HepG2 (cell line): ENCODE results near the gene ACTN4. TPM values are rescaled to one million over a fixed set of nuclear protein-coding genes. Genes with fewer than 3 reads are reported as not detected.
A peak's percentile ranks its signal among the peaks of the same experiment; 100 is the strongest.

ENCODE experiments used
- ARNT2 ChIP-seq: sonication (generic); formaldehyde crosslinking; IDR thresholded peaks from 2 replicates; pipeline ENCODE4 v1.8.0; 2022; ENCODE audit warnings: mild to moderate bottlenecking, low read depth, missing genetic modification reagents, moderate library complexity
- ATAD3A ChIP-seq: sonication (generic); formaldehyde crosslinking; IDR thresholded peaks from 2 replicates; pipeline ENCODE4 v1.4.0; 2020; ENCODE audit warnings: missing genetic modification reagents
- CBFB ChIP-seq: sonication (generic); formaldehyde crosslinking; IDR thresholded peaks from 2 replicates; pipeline ENCODE4 v1.4.0; 2020; ENCODE audit warnings: missing genetic modification reagents
- ETS1 ChIP-seq: sonication (generic); formaldehyde crosslinking; IDR thresholded peaks from 2 replicates; pipeline ENCODE4 v1.4.0; 2020; ENCODE audit warnings: missing genetic modification reagents
- KDM5A ChIP-seq: fragments of 200-600 bp; sonication (generic); IDR thresholded peaks from 2 replicates; pipeline ENCODE4 v1.7.0; 2018; ENCODE audit warnings: antibody characterized with exemption, mild to moderate bottlenecking, low read length, borderline replicate concordance
- KLF6 ChIP-seq: IDR thresholded peaks from 2 replicates; pipeline ENCODE4 v1.8.0; 2016; ENCODE audit warnings: missing biosample characterization, missing genetic modification reagents
- MED13 ChIP-seq: sonication (generic); formaldehyde crosslinking; IDR thresholded peaks from 2 replicates; pipeline ENCODE4 v1.5.0; 2020; ENCODE audit warnings: missing genetic modification reagents
- MIXL1 ChIP-seq: IDR thresholded peaks from 2 replicates; pipeline ENCODE4 v1.6.1; 2016
- MTA1 ChIP-seq: sonication (generic); formaldehyde crosslinking; IDR thresholded peaks from 2 replicates; pipeline ENCODE4 v1.4.0; 2020; ENCODE audit warnings: missing genetic modification reagents, mild to moderate bottlenecking, borderline replicate concordance
- MYC ChIP-seq: sonication (generic); formaldehyde crosslinking; IDR thresholded peaks from 2 replicates; pipeline ENCODE4 v1.9.0; 2021; ENCODE audit warnings: missing genetic modification reagents, borderline replicate concordance
- NONO ChIP-seq, 2 experiments: fragments of 450-650 bp in 1 of 2; sonication (generic) in 1 of 2; formaldehyde crosslinking in 1 of 2; IDR thresholded peaks in 1 of 2; conservative IDR thresholded peaks in 1 of 2; 2 replicates each; pipeline versions ENCODE4 v1.6.1 to v1.8.0; 2017 to 2022; ENCODE audit warnings: mild to moderate bottlenecking in 1 of 2, missing genetic modification reagents in 1 of 2, moderate library complexity in 1 of 2
- RAD21 ChIP-seq: fragments of 450-650 bp; formaldehyde crosslinking; IDR thresholded peaks from 2 replicates; pipeline ENCODE4 v1.5.0; 2020; ENCODE audit warnings: mild to moderate bottlenecking
- SKI ChIP-seq: fragments of 450-650 bp; IDR thresholded peaks from one replicate; pipeline ENCODE4 v1.6.1; 2018; ENCODE audit warnings: mild to moderate bottlenecking; ENCODE audit not compliant: partially characterized antibody
- TBX3 ChIP-seq: fragments of 450-650 bp; IDR thresholded peaks from 2 replicates; pipeline ENCODE4 v1.6.1; 2017; ENCODE audit warnings: antibody characterized with exemption, mild to moderate bottlenecking, inconsistent platforms, borderline replicate concordance
- ZBTB7B ChIP-seq: sonication (generic); formaldehyde crosslinking; IDR thresholded peaks from 2 replicates; pipeline ENCODE4 v1.4.0; 2020; ENCODE audit warnings: missing genetic modification reagents
- ZFX ChIP-seq: sonication (generic); formaldehyde crosslinking; IDR thresholded peaks from 2 replicates; pipeline ENCODE4 v1.4.0; 2020; ENCODE audit warnings: mild to moderate bottlenecking, low read depth, missing genetic modification reagents, moderate library complexity
- ZNF343 ChIP-seq: sonication (generic); formaldehyde crosslinking; IDR thresholded peaks from 2 replicates; pipeline ENCODE4 v1.4.0; 2020; ENCODE audit warnings: mild to moderate bottlenecking, missing genetic modification reagents
- ZNF484 ChIP-seq: sonication (generic); formaldehyde crosslinking; IDR thresholded peaks from 2 replicates; pipeline ENCODE4 v1.5.1; 2020; ENCODE audit warnings: mild to moderate bottlenecking, low read depth, missing genetic modification reagents, borderline replicate concordance
- ZNF782 ChIP-seq: sonication (generic); formaldehyde crosslinking; IDR thresholded peaks from 2 replicates; pipeline ENCODE4 v1.4.0; 2020; ENCODE audit warnings: missing genetic modification reagents, mild to moderate bottlenecking, borderline replicate concordance
- ZXDC ChIP-seq: sonication (generic); formaldehyde crosslinking; IDR thresholded peaks from 2 replicates; pipeline ENCODE4 v1.5.0; 2020; ENCODE audit warnings: mild to moderate bottlenecking, missing genetic modification reagents
- polyA plus RNA-seq, 8 experiments: library from polyadenylated mRNA; depleted of rRNA in 3 of 8; stranded (reverse) in 7 of 8; unstranded in 1 of 8; fragments of >200 nt; fragmentation: Illumina TruSeq in 4 of 8; extraction: Trizol in 4 of 8; gene quantifications; 2 replicates each; pipeline versions ENCODE4 v1.2.1 to v1.2.3, GENCODE V29; 2011 to 2016; ENCODE audit warnings: low read depth in 4 of 8, missing spikeins in 1 of 8, mixed read lengths in 1 of 8; ENCODE audit not compliant: insufficient read depth in 1 of 8
- total RNA-seq, 5 experiments: library from RNA; depleted of rRNA; stranded (reverse); fragments of >200 nt; fragmentation: Illumina TruSeq; extraction: Trizol; gene quantifications; 2 replicates each; pipeline ENCODE4 v1.2.3, GENCODE V29; 2016; ENCODE audit warnings: low read depth in 1 of 5
- TF ChIP-seq, protein P1 (sequence below): sonication (generic); formaldehyde crosslinking; IDR thresholded peaks from 2 replicates; pipeline ENCODE4 v1.5.0; 2020; ENCODE audit warnings: missing genetic modification reagents
- TF ChIP-seq, protein P2 (sequence below): sonication (generic); formaldehyde crosslinking; IDR thresholded peaks from 2 replicates; pipeline ENCODE4 v1.4.0; 2020; ENCODE audit warnings: mild to moderate bottlenecking, missing genetic modification reagents
- TF ChIP-seq, protein P3 (sequence below): IDR thresholded peaks from 2 replicates; pipeline ENCODE4 v1.6.1; 2016; ENCODE audit warnings: low read depth, borderline replicate concordance

ACTN4 gene
- total and polyA plus RNA-seq, 2 of the 13 experiments (the other 11 are each of a cell fraction or from before 2014, with no cell fraction given), result 171 to 192 TPM

DNA sequence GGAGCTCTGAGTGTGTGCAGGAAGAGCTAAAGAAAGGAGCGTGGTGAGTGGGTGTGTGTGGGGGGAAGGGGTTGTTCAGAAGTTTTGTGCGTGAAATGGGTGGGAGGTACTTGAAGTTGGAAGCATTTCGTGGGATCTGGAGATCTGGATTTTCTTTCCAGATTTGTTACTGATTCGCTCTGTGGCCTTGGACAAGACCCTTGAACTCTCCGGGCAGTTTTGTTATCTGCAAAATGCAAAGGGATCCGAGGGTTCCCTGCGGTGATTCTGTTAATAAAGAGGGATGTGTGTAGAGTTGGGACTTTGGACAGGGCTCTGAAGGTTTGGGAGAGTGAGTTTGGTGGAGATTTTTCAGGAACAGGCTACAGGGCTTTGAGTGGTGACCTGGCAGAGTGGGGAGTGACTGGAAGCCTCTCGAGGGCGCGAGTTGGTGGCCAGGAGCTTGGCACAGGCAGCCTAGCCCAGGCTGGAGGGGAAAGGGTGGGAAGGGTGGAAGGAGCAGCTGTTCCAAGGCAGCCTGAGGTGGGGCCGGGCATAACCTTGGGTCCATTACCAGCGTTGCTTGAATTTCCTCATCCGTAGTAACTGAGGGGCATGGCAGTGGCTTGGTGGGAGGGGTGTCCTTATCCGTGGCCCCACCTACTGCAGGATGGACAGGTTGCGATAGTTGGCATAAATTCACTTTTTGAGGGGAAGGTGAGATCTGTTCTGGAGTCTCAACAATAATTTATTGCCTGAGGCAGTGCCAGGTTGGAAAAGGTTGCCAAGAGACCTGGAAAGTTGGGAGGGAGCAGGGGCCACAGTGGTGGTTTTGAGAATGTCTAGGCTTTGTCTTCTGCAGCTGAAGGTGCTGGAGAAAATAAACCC, 2.1 kb downstream of the ACTN4 start (continued):
- TF ChIP-seq CBFB (CRISPR knock-in tag) (no peak), ZBTB7B (CRISPR knock-in tag) (peak; percentile 85), SKI (peak; percentile 29), MIXL1 (CRISPR knock-in tag) (peak; percentile 82), MED13 (CRISPR knock-in tag) (peak; percentile 46; the same call in 1 of the 2 replicates), NONO (IDR thresholded peaks at IDR 0.05) (no peak), NONO (CRISPR knock-in tag; conservative IDR thresholded peaks at IDR 0.05) (0 out of 2 replicates have a peak, but pooled peaks have one; percentile 52), RAD21 (no peak), ZNF782 (peak; percentile 54; the same call in 1 of the 2 replicates), TBX3 (no peak), MTA1 (peak; percentile 44; the same call in 1 of the 2 replicates), ETS1 (CRISPR knock-in tag) (0 out of 2 replicates have a peak, but pooled peaks have one; percentile 58), ZNF484 (CRISPR knock-in tag) (no peak), KDM5A (no peak), ZFX (CRISPR knock-in tag) (peak; percentile 50), ATAD3A (CRISPR knock-in tag) (no peak), ARNT2 (0 out of 2 replicates have a peak, but pooled peaks have one; percentile 51), ZNF343 (CRISPR knock-in tag) (0 out of 2 replicates have a peak, but pooled peaks have one; percentile 60), KLF6 (CRISPR knock-in tag) (no peak), MYC (peak; percentile 21; the same call in 1 of the 2 replicates), ZXDC (CRISPR knock-in tag) (peak; percentile 41; the same call in 1 of the 2 replicates)
- TF ChIP-seq, protein P1, sequence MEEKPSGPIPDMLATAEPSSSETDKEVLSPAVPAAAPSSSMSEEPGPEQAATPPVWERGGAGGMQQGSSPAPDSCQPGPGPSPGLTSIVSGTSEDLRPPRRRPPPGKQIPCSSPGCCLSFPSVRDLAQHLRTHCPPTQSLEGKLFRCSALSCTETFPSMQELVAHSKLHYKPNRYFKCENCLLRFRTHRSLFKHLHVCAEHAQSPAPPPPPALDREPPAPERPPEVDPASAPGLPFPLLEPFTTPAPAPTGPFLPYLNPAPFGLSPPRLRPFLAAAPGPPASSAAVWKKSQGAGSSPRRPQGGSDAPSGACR, result 0 out of 2 replicates have a peak, but pooled peaks have one; percentile 30
- TF ChIP-seq, protein P2, sequence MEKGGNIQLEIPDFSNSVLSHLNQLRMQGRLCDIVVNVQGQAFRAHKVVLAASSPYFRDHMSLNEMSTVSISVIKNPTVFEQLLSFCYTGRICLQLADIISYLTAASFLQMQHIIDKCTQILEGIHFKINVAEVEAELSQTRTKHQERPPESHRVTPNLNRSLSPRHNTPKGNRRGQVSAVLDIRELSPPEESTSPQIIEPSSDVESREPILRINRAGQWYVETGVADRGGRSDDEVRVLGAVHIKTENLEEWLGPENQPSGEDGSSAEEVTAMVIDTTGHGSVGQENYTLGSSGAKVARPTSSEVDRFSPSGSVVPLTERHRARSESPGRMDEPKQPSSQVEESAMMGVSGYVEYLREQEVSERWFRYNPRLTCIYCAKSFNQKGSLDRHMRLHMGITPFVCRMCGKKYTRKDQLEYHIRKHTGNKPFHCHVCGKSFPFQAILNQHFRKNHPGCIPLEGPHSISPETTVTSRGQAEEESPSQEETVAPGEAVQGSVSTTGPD (CRISPR knock-in tag), result 0 out of 2 replicates have a peak, but pooled peaks have one; percentile 42
- TF ChIP-seq, protein P3, sequence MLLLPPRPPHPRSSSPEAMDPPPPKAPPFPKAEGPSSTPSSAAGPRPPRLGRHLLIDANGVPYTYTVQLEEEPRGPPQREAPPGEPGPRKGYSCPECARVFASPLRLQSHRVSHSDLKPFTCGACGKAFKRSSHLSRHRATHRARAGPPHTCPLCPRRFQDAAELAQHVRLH (CRISPR knock-in tag), result 0 out of 2 replicates have a peak, but pooled peaks have one; percentile 27
